H54 (cell line): ENCODE measurements around the gene TTC12.

Experiments used
- DNase-seq: peaks from one replicate; pipeline ENCODE4 v3.0.0; 2011; ENCODE audit warnings: low spot score, mixed read lengths; ENCODE audit not compliant: insufficient read length
- FAIRE-seq: peaks from 3 replicates; lab custom pipeline; 2011; peaks lifted over from hg19 to GRCh38; lab: Jason Lieb, UNC
- POLR2A ChIP-seq: IDR thresholded peaks from 2 replicates; pipeline ENCODE4 v1.6.1; 2011; ENCODE audit warnings: low read depth, mild to moderate bottlenecking, low read length

Gene TTC12

DNA sequence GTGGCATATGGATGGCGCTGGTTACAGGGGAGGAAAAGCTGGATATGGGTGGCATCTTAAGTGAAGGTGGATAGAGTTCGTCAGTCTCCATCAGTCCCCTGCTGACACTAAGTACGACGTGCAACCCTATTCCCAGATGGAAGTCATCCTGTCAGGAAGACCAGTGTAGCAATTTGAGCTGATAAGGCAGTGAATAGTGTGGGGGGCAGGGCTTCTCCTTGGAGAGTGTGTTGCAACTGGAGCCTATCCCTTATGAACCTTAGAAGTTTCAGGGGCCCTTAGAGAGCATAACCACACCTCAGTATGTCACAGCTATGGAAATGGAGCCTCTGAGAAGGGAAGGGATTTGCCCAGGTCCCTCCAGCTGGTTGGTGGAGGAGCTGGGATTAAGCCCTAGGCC lies 37.1 kb downstream of the TTC12 start:
- FAIRE-seq (no peak), DNase-seq (no peak)
- no peak for TF ChIP-seq POLR2A

GRCh38 chr11:113356203-113356602 lies 41.8 kb downstream of the TTC12 start:
- FAIRE-seq (no peak), DNase-seq (no peak)
- TF ChIP-seq POLR2A = no peak

DNA sequence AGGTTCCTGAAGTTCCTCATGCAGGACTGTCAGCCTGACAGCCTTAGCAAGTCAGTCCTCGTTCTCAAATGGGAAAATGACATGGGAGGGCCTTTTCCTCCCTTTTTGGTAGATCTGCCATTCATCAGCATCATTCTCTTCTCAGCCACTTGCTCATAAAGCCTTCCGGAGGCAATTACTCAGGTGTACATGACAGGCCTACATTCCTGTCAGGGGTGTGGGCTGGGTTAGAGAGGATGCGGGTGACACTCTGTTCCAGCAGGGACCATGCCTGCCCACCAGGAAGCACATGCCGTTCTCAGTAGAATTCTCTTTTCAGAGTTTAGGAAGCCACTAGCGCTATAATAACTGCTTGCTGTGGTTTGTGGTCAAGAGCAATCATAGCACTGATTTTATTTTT lies 49.0 kb downstream of the TTC12 start:
- TF ChIP-seq POLR2A = no peak
- DNase-seq = no peak
- no peak for FAIRE-seq

DNA sequence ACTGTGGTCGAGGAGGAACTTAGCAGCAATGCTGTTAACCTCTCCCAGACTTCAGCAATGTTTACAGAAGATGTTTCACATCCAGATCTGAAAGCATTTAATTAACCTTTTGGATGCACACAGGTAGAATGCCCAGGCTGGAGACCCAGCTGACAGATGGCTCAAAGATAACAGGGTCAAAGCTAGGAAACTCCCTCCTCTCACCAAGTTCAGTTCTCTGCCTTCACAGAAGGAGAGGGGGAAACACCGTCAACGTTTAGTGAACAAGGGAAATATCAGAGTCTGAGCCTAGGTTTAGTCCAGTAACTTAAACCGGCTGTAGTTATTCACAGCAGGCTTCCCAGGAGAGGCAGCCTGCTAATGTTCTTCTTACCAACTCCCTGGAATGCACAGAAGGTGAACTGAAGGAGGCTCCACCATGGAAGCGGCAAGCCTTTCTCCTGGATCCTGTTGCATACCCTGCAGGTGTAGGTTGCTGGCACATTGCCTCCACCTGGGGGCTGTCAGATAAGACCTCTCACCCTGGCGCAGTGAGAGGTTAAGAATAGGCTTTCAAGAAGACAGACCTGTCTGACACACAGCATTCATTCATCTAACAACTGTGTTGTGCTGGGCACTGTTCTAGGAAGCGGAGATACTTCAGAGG lies 49.7 kb downstream of the TTC12 start:
- FAIRE-seq (no peak), DNase-seq (no peak)
- no peak for TF ChIP-seq POLR2A

- DNase-seq = no peak
- no peak for FAIRE-seq
- TF ChIP-seq POLR2A = no peak
Measured at GRCh38 chr11:113365895-113366294, 51.5 kb downstream of the TTC12 start.

- DNase-seq (no peak), FAIRE-seq (no peak)
- TF ChIP-seq POLR2A = no peak
Measured at GRCh38 chr11:113369411-113369810, 55.0 kb downstream of the TTC12 start.

- DNase-seq = no peak
- no peak for TF ChIP-seq POLR2A
- FAIRE-seq = no peak
Measured at GRCh38 chr11:113370634-113371033, 56.3 kb downstream of the TTC12 start.

GRCh38 chr11:113372309-113372708 lies 57.9 kb downstream of the TTC12 start:
- DNase-seq = no peak
- no peak for TF ChIP-seq POLR2A
- no peak for FAIRE-seq

- peak; percentile 82 for FAIRE-seq
- peak; percentile 21 for DNase-seq
- TF ChIP-seq POLR2A = no peak
Measured at GRCh38 chr11:113373306-113373705, 58.9 kb downstream of the TTC12 start.

DNA sequence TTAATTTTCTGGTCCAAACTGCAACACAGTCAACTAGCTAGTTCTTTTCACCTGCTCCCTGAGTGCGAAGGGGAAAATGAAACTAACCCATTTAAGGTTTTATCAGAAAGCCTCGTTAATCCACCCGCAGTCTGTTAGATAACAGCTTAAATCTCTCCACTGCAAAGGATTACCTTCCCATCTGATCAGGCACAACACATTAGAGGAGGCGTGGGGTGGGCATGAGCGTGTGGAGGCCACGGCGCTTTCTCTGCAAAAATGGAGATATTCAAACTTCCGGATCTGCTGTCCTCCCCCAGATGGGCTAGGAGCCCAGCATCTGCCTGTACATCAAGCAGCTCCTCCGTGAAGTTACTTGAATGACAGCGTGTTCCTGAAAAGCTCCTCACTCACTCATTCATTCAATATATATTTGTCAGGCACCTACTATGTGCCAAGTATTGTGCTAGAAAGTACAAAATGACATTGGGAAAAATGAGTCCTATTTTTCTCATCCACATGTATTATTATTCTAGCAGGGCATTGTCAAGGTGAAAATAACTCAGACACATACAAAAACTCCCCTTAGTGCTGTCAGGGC lies 59.7 kb downstream of the TTC12 start:
- FAIRE-seq (no peak), DNase-seq (no peak)
- TF ChIP-seq POLR2A = no peak

DNA sequence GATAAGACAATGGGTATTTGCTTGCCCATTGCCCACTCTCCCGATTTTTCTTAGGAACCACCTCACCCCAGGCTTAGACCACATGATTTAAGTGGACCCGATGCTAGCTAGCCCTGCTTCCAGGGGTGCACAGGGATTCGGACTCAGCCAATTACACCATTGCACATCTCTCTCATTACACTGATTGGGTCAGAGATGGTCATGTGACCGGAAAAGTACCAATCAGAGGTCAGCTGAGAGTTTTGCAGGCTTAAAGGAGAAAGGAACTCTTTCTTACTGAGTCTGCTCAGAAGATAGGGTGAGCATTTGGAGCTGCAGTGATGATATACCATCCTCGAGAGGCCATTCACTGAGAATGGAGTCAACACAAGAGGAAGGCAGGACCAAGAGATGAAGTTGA lies 61.0 kb downstream of the TTC12 start:
- TF ChIP-seq POLR2A = no peak
- FAIRE-seq (no peak), DNase-seq (no peak)

DNA sequence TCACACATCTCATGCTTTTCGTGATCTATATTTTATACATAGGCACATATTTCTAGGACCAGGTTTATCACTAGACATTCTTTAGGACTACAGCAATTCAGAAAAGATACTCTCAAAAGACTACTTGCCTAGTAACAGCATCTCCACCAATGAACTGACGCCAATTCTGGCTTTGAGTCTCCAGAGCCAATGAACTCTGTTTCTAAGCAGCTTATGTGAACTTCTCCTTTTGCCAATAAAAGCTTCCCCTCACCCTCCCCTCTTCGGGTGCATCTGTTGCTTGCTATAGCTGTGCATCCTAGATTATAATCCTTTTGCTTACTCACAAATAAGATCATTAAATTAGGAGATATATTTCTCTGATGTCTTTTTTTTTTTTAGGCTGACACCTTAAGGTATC lies 61.8 kb downstream of the TTC12 start:
- FAIRE-seq (no peak), DNase-seq (no peak)
- no peak for TF ChIP-seq POLR2A

- TF ChIP-seq POLR2A = no peak
- FAIRE-seq = no peak
- no peak for DNase-seq
Measured at GRCh38 chr11:113377681-113378412, 63.5 kb downstream of the TTC12 start.

DNA sequence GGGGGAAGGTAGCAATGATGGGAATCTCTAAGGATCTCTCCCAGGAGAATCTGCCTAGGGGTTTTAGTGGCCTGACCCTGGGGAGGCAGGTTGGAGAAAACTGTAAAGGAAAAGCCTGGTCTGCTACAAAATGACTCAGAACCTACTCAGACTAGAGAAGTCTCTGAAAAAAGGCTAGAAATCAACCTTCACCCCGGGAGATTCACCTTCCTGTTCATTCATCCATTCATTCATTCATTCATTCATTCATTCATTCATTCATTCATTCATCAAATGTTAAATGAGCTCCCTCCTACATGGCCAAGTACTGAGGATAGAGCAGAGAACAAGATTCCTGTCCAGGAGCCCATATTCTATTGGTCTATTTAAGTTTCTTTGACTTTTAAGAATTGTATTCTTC lies 64.3 kb downstream of the TTC12 start:
- DNase-seq = no peak
- FAIRE-seq = no peak
- TF ChIP-seq POLR2A = no peak
